Neural crest cell (in vitro differentiated cells): ENCODE results near the gene MED12L. TPM values are rescaled to one million over a fixed set of nuclear protein-coding genes. Genes with fewer than 3 reads are reported as not detected.

Experiments
- DNase-seq: peaks from one replicate; pipeline ENCODE4 v3.0.0; 2021; ENCODE audit warnings: low read depth, mixed read lengths, low spot score
- H3K27ac Mint-ChIP-seq: one replicate; pipeline ENCODE4 v1.8.0; 2021; ENCODE audit warnings: mild to moderate bottlenecking, mixed read lengths; ENCODE audit not compliant: unreplicated experiment
- H3K27me3 Mint-ChIP-seq: 2 replicates; pipeline ENCODE4 v1.8.0; 2021; ENCODE audit warnings: low read depth, mild to moderate bottlenecking, mixed read lengths
- H3K36me3 Mint-ChIP-seq: 2 replicates; pipeline ENCODE4 v1.8.0; 2021; ENCODE audit warnings: low read depth, mild to moderate bottlenecking, mixed read lengths
- H3K4me1 Mint-ChIP-seq: 2 replicates; pipeline ENCODE4 v1.8.0; 2021; ENCODE audit warnings: mixed read lengths
- H3K4me3 Mint-ChIP-seq: one replicate; pipeline ENCODE4 v1.8.0; 2021; ENCODE audit warnings: mild to moderate bottlenecking, mixed read lengths
- H3K9me3 Mint-ChIP-seq: 2 replicates; pipeline ENCODE4 v1.8.0; 2021; ENCODE audit warnings: mixed read lengths
- total RNA-seq: library from RNA; stranded (reverse); gene quantifications from 2 replicates; pipeline ENCODE4 v1.2.1, GENCODE V29; 2021
- TF ChIP-seq, protein P1 (sequence below): fragments of 200-600 bp; sonication (generic); conservative IDR thresholded peaks from 2 replicates; pipeline ENCODE4 v1.5.0; 2021; ENCODE audit warnings: antibody characterized with exemption, mild to moderate bottlenecking

Gene MED12L
- total RNA-seq, 1 donor from 2014 or later: 12.2 TPM

DNA sequence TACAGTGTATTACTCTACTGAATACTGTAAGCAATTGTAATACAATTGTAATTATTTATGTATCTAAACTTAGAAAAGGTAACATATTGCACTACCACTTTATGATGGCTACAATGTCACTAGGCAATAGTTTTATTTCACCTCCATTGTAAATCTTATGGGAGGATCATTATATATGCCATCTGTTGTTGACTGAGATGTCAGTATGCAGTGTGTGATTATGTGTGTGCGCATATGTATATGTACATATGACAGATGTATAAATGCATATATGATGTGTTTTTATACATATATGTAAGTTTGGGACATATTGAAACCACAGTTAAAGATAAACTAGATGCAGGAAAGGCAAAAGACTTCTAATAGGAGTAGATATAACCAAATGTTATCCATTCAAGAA, 366.9 kb downstream of the MED12L start:
- no peaks in the 10 kb centered on the region for H3K9me3 Mint-ChIP-seq
- H3K36me3 Mint-ChIP-seq: no peaks in the 10 kb centered on the region
- no peak overlapping the region for H3K4me3 Mint-ChIP-seq
- H3K27me3 Mint-ChIP-seq: no peaks in the 10 kb centered on the region
- no peak for DNase-seq
- TF ChIP-seq, protein P1, sequence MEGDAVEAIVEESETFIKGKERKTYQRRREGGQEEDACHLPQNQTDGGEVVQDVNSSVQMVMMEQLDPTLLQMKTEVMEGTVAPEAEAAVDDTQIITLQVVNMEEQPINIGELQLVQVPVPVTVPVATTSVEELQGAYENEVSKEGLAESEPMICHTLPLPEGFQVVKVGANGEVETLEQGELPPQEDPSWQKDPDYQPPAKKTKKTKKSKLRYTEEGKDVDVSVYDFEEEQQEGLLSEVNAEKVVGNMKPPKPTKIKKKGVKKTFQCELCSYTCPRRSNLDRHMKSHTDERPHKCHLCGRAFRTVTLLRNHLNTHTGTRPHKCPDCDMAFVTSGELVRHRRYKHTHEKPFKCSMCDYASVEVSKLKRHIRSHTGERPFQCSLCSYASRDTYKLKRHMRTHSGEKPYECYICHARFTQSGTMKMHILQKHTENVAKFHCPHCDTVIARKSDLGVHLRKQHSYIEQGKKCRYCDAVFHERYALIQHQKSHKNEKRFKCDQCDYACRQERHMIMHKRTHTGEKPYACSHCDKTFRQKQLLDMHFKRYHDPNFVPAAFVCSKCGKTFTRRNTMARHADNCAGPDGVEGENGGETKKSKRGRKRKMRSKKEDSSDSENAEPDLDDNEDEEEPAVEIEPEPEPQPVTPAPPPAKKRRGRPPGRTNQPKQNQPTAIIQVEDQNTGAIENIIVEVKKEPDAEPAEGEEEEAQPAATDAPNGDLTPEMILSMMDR: no peak
- no peak overlapping the region for H3K27ac Mint-ChIP-seq
- H3K4me1 Mint-ChIP-seq: no peaks in the 10 kb centered on the region

DNA sequence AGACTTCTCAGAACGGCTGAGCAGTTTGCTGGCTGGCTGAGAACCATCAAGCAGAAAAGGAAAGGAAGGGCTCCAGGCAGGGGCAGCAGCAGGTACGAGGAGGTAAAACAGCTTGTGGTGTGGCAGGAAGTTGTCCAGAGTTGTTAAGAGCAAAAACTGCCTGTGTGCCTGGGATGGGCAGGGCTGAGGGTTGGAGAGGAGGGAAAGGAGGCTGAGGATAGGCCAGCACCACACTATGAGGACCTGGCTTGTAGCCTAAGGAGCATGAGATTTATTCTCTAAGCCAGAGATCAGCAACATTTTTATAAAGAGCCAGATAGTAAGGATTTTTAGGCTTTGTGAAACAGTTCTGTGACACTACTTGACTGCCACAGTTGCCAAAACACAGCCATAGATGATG, 367.4 kb downstream of the MED12L start:
- H3K9me3 Mint-ChIP-seq: no peaks in the 10 kb centered on the region
- no peaks in the 10 kb centered on the region for H3K4me1 Mint-ChIP-seq
- TF ChIP-seq, protein P1: no peak
- H3K4me3 Mint-ChIP-seq: no peak overlapping the region
- no peak for DNase-seq
- H3K27ac Mint-ChIP-seq: no peak overlapping the region
- no peaks in the 10 kb centered on the region for H3K36me3 Mint-ChIP-seq
- no peaks in the 10 kb centered on the region for H3K27me3 Mint-ChIP-seq

DNA sequence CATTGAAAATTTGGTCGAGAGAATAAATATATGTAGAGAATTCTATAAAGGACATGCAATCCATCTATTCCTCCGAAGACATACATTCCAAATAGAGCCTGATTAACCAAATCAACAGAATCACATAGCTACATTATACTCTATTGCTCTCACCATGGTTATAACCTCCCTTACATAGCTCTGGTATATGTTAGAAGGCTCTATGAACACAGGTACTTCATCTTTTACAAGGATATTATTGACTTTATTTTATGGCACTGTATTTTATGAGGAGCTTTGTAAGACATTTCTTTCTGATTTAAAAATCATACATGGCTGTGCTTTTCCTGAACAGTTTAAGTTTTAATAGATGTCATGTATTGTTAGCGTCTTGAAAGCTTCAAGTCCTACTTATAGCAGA, 370.6 kb downstream of the MED12L start:
- Mint-ChIP-seq H3K27ac (no peak overlapping the region), H3K36me3 (no peaks in the 10 kb centered on the region), H3K27me3 (peaks cover 26% of the 10 kb centered on the region), H3K9me3 (no peaks in the 10 kb centered on the region), H3K4me3 (no peak overlapping the region), H3K4me1 (peaks cover 4% of the 10 kb centered on the region)
- TF ChIP-seq, protein P1: no peak
- no peak for DNase-seq

DNA sequence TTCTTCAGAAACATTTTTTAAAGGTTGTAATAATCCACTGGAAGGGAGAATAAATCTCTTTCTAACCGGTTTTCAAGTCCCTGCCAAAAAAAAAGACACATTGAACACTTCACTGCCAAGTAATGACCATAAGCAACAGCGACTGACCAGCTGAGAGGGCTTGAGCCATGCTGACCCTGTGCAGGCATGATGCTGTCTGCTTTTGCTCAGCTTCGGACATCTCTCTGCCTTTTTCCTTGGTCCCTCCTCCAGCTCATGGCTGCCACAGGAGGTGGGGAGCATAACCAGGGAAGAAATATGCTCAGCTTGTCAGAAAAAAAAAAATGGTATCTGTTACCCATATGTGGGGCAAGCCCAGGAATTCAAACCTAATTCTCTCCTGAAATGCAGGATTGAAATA, 373.9 kb downstream of the MED12L start:
- Mint-ChIP-seq H3K9me3 (no peaks in the 10 kb centered on the region), H3K4me1 (peaks cover 4% of the 10 kb centered on the region), H3K27ac (no peak overlapping the region), H3K36me3 (no peaks in the 10 kb centered on the region), H3K27me3 (peaks cover 47% of the 10 kb centered on the region), H3K4me3 (no peak overlapping the region)
- DNase-seq: no peak
- TF ChIP-seq, protein P1: no peak

DNA sequence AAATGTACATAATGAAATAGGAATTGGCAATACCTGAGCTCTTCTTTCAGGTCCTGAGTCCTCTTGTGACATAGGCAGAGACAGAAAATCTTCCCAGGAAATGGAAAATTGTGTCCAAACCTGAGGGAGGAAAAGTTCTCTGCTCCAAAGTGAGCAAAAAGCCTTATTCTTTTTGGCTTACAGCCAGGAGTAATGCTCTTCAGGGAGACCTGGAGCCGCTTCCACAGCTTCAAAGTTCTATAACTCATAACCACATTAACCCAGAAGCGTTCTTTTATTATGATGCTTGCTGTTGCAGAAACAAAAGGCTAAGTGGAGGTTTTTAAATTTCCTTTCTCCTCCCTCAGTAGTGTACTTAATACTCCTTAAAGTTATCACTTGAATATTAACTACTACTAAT, 374.8 kb downstream of the MED12L start:
- H3K9me3 Mint-ChIP-seq: no peaks in the 10 kb centered on the region
- peak overlapping the region; percentile 23 for H3K4me3 Mint-ChIP-seq
- no peaks in the 10 kb centered on the region for H3K36me3 Mint-ChIP-seq
- TF ChIP-seq, protein P1: no peak
- peaks cover 52% of the 10 kb centered on the region for H3K27me3 Mint-ChIP-seq
- DNase-seq: no peak
- peaks cover 4% of the 10 kb centered on the region for H3K4me1 Mint-ChIP-seq
- no peak overlapping the region for H3K27ac Mint-ChIP-seq
